GM19193 (cell line): ENCODE measurements around the gene MAP2K3.

ENCODE experiments used
- POLR2A ChIP-seq: IDR thresholded peaks from 4 replicates; pipeline ENCODE4 v1.6.1; 2011; ENCODE audit not compliant: insufficient read depth, insufficient read length; ENCODE audit errors: extremely low read depth

MAP2K3 gene

DNA sequence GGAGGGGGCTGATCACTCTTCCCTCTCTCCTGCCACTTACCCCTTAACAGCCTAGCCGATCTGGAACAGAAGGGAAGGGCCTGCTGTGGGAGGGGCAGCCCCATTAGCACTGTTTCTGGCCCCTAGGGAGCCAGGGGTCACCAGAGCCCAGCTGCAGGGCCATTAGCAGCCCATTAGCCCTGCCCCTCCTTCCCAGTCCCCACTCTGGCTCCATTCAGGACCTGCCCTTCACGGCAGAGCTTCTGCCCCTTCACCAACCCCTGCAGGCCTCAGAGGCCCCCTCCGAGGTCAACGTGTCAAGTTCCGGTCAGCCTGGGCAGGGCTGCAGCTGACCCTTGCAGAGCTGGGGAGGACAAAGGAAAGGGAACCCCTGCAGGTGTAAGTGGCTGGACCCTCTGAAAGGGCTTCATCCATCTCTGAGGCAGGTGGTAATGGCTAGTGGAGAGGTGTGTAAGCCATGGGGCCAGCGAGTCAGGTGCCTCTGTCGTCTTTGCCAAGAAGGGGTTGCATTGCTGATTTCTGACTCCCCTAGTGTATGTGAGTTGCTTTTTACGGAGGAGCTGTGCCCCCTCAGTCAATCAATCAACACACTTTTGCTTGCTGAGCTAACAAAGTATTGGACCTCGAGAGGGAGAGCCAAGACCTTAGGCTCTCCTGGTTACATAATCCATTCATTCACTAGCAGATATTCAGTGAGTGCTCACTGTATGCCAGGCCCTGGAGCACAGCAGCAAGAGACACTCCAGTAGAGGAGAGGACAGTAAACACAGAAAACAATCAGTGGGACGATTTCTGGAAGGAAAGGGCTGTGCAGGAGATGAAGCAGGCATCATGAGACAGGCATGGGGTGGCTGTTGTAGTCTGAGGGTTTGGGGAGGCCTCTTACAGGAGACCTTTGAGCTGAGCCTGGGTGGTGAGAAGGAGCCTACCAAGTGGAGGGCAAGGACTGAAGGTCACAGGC lies 73.5 kb downstream of the MAP2K3 start:
- no peak for TF ChIP-seq POLR2A

DNA sequence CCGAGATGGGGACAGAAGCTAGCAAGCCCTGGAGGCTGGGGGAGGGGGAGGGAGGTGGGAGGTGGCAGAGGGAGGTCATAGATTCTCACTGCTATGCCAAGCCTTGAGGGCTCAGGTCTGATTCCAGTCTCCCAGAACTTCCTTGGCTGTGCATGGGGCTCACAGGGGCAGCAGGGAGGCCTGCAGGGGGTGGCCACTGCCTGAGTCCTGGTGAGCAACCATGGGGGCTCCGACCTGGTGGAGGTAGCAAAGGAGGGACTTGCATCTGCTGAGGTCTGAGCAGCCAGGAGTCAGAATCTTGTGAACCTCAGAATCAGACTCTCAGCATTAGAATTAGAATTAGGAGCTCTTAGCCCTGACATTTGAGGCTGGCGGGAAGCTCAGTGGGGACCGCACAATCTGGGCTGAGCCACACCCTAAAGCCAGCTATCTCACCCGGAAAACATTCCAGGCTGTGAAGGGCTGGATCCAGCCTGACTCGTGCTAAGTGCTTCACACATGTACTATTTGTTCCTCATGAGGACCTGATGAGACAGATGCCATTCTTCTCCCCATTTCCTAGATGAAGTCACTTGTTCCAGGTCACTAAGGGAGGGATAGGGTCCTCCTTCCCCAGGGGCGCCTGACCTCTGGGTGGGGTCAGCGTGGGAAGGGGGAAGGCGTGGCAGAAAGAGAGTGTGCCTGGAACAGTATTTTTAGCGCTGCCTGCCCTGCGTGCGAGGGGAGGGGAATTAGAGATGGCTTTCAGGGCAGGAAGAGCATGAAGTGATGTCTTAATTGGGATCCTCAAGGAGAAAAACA lies 74.4 kb downstream of the MAP2K3 start:
- TF ChIP-seq POLR2A: no peak

DNA sequence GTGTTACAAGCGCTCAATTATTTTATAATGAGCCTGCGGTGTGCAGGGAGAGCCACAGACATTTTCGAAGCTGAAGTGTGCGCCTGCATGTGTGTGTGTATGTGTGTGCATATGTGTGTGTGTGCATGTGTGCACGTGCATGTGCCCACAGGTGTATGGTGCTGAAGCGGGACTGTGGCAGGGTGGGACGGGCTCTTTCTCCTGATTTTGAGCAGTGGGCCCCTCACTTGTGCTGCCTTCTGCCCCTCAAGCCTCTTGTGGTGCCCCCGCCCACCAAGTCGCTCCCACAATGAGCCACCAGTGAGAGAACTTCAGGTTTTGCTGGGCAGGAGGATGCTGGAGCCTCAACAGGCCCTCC lies 75.0 kb downstream of the MAP2K3 start:
- no peak for TF ChIP-seq POLR2A

DNA sequence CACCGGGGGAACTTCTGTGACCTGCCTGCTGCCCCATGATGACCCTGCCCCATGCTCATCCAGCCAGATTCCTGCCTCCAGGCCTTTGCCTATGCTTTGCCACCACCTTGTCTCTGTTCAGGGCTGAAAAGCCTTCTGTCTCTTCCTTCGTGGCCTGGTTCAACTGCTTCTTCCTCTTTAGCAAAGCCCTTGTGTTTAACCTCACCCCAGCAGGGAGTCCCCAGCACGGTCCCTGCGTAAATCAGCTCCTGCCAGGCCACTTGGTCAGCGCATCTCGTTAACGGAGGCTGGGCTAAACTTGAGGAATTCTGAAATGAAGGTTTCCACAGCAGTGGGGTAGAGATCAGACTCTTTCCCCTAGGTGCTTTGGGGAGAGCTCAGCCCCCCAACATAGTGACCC lies 75.5 kb downstream of the MAP2K3 start:
- TF ChIP-seq POLR2A: no peak

DNA sequence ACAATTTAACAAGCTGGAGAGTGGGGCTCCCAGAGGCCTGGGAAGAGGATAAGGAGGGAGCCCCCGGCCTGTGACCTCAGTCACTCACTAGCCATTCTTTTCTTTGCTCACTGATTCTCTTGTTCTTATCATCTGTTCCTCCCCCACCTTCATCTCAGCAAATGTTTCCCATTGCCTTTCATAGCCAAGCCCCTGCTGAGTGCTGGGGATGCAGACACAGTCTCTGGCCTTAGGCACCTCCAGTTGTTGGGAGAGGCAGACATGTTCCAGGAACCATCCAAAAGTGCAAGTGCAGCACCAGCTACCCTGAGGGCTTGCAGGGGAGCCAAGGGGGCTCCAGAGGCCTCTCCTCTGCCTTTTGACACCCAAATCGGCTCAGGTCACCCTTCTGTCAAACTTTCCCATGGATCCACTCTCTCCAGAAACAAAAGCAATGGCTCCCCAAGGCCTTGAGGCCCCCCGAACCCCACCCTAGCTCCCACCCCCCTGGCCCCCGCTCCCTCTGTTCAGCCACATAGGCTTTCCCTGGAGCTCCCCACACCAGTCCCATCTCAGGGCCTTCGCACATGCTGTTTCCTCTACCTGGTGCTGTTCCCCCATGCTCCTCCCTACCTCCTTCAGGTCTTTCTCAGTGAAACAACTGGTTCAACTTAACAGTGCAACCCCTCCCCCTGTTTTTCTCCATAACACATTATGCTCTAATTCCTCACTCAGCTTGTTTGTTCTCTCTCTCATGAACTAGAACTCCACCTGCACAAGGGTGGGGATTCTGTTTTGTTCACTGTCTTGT lies 76.7 kb downstream of the MAP2K3 start:
- TF ChIP-seq POLR2A: no peak

DNA sequence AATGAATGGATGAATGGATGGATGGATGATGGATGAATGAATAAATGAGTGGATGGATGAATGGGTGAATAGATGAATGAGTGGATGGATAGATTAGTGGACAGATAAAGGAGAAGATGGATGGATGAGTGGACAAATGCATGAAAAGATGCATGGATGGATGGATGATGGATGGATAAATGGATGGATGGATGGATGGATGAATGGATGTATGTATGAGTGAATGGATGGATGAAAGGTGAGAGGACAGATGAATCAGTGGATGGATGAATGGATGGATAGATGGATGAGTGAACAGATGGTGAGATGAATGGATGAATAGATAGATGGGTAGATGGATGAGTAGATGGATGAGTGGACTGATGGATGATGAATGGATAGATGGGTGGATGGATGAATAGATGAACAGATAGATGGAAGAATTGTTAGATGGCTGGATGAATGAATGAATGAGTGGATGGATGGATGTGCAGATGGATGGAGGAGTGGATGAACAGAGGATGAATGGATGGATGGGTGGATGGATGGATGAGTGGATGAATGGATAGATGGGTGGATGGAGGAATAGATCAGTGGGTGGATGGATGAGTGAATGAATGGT lies 77.9 kb downstream of the MAP2K3 start:
- no peak for TF ChIP-seq POLR2A

DNA sequence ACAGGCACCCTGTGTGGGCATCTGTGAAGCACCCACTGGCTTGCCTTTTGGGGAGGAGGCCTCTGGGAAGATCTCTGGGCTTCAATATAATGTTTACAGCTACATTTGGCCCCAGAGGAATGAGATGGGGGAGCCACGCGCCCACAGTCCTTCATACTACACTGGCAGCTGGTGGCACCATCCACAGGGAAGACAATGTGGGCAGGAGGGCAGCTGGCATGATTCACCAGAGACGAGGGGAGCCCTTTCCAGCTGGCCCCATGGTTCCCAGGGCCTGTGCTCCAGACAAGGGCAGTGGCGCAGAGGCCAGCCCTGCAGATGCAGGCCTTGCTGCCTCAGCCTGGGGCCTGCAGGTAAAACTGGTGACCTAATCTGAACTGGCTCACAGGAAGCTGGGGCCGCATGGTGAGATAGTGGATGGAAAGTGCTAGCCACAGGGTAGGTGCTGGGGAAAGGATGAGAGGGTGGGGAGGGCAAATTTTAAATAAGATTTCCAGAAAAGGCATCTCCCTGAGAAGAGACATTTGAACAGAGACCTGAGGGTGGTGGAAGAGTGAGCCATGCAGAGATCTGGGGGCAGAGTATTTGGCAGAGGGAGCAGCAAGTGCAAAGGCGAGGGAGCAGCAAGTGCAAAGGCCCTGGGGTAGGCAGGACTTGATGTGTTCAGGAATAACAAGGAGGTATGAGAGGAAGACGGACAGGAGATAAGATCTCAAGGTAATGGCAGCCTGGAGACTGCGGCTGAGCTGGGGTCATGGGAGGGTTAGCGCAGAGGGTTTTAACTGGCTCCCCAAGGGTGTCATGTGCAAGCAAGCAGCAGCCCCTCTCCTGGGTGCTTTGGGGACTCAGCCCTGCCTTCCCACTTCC lies 79.5 kb downstream of the MAP2K3 start:
- no peak for TF ChIP-seq POLR2A
